Forelimb muscle (tissue), 1 donor: ENCODE results near the gene CTSH. TPM values are rescaled to one million over a fixed set of nuclear protein-coding genes. Genes with fewer than 3 reads are reported as not detected.

Experiments
- DNase-seq: peaks from one replicate; pipeline ENCODE4 v3.0.0-alpha.2; 2013; ENCODE audit warnings: low read depth
- polyA plus RNA-seq: library from polyadenylated mRNA; unstranded; fragments of 120-200 nt; gene quantifications from one replicate; pipeline ENCODE4 v1.2.1, GENCODE V29; 2013; ENCODE audit not compliant: insufficient read length

The CTSH gene
- polyA plus RNA-seq, 1 donor = 18.0 TPM

DNA sequence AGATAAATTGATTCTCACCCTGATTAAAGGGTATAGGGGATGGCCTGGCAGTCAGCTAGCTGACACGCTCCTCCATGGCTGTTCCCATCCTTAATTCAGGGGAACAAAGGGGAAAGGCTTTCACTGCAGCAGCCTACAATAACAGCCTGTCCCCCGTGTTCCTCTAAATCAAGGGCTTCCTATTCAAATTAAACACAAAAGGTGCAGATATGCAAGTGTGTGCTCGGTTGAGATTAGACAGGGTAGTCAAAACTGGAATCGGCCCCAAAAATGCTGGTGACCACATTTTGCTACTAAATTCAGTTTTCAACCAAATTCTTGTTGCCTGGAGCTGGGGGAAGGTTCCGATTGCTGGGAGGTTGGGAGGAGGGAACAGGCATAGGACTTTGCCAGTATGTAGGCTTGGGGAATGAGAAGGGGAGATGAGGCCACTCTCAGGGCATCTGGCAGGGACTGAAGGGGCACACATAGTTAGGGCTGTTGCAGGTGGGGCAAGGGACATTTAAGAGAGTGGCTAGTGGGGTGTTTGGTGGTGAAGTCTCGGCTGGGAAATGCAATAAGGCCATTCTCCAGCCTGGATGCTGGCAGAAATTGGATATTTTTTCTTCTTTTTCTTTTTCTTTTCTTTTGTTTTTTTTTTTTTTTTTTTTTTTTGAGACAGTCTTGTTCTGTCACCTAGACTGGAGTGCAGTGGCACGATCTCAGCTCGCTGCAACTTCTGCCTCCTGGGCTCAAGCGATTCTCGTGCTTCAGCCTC lies 32.9 kb upstream of the CTSH start:
- DNase-seq = no peak

DNA sequence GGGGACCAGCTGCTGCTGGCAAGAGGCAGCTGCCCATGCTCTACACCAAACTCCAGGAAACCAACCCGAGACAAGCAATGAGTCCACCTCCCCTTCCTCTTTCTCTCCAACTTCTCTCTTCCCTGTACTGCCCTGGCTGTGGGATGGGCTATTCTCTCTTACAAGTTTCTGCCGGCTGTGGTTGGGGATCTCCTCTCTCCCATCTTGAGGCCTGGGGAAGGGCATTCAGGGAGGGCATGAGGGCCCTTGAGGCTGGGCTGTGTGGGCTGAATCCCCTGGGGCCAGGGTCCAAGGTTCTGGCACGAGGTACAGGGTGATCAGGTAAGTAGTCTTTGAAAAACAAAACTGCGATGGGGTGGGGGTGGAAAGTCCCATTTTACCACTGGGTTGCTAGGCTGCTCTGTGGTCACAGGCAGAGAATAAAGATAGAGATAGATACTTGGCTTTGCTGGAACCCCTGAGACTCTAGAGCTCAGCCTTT lies 32.3 kb upstream of the CTSH start:
- no peak for DNase-seq

DNA sequence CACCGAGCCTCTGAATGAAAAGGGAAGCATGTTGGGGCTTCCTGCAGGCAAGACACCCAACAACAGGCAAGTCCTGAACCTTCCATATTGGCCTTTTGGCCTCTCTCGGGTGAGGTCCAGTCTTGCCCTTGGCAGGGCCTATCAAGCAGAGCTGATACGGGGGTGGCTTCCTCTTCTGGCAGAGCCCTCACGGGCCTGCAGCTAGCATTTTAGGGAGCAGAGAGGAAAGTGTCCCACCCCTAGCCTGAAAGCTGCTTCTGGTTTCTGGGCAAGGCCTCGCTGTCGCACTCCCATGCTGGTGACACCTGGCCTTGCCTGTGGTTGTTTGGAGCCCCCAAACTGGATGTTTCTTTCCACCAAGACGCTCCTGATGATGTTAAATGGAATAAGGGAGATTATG lies 31.8 kb upstream of the CTSH start:
- no peak for DNase-seq

DNA sequence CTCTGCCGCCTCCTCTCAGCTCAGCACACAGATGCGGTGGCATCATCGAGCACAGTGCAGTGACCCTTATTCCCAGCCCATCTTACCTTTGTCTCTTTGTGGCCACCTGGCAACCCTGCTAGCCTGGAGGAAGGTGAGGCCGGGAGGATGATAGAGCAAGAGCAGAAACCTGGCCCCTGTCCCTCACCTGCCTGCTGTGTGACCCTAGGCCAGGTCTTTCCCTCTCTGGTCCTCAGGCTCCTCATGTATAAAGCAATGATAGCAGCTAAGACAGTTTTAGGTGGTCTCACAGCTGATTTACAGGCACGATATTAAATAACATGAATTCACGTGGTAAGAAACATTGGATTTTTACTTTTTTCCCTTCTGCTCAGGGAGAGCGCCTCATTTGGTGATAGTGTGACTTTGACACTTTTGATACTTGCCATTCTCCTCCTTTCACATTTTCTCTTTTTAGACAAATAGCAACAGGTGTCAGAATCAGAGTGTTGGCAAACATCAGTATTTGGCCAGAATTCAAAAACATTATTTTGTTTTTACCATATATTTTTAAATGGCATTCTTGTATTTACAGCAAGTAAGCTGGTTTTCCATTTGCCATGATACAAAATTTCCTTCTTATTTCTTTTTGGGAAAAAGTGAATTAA lies 29.5 kb upstream of the CTSH start:
- DNase-seq = no peak

DNA sequence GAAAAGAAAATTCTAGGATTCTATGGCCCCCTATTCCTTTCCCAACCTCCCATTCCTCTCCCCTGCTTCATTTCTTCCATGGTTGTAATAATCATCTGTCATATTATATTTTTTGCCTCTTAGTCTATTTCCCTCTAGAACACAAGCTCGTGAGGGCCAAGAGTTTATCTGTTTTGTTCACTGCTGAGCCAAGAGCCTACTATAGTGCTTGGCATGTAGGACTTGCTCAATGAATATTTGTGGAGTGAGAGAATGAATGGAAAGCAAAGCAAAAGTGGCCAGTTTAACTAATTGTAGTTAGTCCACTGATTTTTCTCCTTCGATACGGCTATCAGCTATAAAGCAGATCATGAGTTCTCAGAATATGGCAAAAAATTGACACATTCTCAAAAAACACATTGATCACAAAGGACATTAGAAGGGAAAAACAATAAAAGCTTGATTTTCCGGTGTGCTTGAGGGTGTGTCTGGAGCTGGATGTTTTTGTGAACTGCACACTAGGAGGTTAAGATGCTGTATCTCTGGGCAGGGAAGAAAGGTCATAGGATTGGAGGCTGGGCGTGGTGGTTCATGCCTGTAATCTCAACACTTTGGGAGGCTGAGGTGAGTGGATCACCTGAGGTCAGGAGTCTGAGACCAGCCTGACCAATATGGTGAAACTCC lies 25.0 kb upstream of the CTSH start:
- DNase-seq = no peak

DNA sequence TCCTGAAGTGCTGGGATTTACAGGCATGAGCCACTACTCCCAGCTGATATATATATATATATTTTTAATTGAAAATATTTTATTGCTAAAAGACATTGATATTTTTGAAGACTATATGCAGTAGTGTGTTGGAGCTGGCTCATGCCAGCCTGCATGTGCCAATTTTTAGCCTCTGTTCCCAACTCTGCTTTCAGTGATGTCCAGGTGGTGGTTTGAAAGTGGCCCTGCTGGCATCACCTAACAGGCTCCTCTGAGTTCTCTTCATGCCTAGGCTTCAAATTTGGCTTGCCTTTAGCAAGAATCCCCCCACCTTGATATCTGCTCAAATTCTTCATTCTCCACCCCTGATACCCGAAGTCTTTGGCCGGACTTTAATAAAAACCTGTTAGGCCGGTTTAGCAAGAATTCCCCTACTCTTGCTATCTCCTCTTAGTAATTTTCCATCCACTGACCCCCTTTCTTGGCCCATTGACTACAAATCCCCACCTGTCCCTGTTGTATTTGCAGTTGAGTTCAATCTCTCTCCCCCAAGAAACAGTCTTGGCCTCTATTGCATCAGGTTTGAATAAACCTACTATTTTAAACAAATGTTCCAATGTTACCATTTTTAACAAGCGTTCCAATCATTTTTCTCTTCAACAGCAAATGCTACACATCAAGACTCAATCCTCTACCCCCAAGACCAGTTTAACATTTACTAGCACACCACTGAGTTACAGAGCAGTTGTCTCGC lies 23.9 kb upstream of the CTSH start:
- DNase-seq = no peak

DNA sequence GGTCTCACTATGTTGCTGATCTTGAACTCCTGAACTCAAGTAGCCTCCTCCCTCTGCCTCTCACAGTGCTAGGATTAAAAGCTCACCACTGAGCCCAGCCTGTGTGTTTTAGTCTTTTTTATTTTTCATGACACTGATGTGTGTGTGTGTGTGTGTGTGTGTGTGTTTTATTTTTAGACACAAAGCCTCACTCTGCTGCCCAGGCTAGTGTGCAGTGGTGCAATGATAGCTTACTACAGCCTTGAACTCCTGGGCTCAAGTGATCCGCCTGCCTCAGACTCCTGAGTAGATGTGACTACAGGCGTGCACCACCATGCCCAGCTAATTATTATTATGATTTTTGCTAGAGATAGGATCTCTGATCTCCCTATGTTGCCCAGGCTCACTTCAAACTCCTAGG lies 23.3 kb upstream of the CTSH start:
- DNase-seq = no peak

DNA sequence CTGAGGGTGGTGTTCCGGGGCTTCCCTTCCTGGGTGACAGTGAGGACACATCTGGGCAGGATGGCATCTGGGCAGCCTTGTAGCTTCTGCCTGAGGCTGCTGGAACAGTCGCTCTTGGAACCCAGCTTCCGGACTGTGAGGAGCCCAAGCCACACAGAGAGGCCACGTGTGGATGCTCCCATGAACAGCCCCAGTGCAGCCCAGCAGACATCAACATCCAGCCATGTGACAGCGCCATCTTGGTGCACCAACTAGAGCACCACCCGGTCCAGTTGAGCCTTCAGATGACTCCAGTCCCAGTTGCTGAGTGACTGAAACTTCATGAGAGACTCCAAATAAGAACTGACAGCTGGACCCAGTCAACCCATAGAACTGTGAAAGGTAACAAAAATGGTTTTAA lies 15.5 kb upstream of the CTSH start:
- no peak for DNase-seq

DNA sequence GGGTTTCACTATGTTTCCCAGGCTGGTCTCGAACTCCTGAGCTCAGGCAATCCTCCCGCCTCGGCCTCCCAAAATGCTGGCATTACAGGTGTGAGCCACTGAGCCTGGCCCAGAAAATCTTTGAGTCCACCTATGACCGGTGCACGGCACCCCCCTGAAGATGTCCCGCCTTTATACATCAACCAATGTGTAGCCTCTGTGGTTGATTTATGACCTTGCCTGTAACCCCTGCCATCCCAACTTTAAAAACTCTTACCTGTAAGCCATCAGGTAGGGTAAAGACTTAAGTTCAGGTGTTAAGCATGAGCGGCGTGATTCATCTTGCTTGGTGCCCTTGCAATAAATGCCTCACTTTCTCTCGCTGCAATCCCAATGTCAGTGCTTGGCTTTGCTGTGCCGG lies 14.5 kb upstream of the CTSH start:
- no peak for DNase-seq

DNA sequence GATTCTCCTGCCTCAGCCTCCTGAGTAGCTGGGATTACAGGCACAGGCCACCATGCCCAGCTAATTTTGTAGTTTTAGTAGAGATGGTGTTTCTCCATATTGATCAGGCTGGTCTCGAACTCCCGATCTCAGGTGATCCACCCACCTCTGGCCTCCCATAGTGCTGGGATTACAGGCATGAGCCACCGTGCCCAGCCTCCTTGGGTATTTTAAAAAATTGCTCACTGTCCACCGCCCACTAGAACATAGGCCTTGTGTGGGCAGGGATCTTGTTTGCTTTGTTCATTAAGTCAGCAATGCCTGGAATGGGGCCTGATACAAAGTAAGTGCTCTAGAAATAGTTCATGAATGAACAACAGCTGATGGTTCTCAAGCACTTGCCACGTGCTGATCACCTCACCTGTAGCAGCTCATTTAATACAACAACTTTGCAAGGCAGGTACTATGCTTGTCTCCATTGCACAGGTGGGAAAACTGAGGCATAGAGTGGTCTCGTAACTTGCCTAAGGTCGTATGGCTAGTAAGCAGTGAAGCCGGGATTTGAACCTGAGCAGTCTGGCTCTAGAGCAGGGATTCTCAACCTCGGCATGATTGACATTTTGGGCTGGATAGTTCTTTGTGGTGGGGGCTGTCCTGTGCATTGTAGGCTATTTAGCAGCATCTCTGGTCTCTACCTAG lies 12.7 kb upstream of the CTSH start:
- no peak for DNase-seq

DNA sequence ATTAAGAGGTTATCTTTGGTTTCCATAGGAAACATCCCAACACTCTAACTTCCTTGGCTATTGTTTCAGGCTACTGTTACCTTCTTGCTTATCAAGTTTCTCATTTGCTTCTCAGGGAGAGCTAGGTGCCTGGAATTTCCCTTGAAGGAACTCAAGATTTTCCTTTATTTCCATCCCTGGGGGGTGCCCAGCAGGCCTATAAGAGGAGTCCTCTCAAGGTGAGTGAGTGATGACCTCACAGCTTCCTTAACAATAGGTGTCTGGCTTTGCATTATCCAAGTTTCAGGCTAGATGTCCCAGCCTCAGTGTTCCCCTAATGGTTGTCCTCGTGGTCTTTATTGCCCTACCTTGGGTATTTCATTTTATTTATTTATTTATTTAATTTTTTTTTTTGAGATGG lies 12.1 kb upstream of the CTSH start:
- DNase-seq = no peak

DNA sequence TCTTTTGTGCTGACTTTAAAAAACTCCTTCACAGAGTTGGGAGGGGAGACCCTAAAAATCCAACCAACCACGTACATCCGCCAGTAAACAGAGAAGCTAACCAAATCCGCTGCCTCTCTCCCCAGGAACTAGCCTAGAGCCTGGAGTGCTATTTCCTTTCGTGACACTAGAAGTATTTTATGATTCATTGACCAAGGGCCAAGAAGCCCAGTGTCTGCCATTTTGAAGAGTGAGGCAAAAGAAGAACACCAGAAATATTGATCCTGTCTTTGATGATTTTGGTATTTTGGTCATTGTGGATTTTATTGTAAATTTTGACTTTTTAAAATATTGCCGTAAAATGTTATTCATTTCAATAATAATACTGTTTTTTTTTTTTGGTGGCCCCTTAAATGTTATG lies 10.5 kb upstream of the CTSH start:
- DNase-seq = no peak

DNA sequence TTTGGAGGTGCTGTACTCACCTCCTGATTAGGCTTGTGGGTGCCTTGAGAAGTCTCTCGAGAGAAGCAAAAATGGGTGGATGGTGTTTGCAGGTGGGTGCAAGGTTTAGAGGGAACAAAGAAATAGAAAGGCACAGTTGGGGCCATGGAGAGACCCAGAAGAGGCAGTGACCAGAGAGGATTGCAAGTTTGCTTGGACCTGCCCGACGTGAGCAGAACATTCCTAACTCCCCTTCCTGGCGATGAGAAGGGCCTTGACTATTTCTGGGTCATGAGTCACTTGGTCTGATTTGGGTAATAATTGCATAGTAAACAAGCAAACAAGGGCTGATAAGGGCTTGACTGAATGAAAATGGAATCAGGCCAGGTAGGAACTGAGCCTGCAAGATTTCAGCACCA lies 7.0 kb upstream of the CTSH start:
- no peak for DNase-seq

DNA sequence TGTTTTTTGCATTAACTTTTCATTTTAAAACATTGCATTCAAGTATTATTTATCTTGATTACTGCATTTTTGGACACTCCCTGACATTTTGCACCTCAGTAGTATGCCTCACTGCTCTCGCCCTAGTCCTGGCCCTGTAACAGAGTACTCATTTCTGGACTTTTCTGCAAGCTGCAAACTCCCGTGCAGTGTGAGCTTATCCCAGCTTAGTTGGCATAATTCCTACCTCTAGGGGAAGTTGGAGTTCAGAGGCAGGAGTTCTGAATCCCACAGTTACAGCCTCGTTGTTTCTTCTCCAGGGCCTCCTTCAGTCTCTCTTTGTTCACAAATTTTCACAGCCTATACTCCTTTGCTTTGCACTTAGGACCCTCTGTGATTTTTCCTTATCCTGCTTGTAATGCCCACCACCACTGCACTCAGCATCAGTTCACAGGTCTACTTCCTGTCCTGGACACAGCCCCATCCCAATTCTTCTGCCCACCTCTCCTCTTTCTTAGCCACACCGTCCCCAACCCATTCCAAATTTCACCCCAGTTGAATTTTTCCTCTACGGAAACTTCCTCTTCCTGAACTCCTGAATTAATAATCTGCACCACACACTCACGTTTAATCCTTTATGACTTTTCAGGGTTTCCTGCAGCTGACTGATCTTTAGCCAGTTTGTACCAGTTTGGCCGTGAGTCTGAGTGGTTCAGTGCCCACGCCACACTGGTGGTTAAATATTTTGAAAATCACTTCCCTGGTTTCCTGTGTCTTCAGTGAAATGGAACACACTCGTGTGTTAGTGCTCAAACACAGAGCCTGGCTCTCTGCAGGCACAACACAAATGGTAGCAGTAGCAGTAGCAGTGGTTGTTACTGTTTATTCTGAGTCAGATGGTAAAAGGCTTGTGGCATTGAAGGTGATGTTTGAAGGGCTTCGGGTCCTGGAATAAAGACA lies 6.3 kb upstream of the CTSH start:
- DNase-seq = no peak

DNA sequence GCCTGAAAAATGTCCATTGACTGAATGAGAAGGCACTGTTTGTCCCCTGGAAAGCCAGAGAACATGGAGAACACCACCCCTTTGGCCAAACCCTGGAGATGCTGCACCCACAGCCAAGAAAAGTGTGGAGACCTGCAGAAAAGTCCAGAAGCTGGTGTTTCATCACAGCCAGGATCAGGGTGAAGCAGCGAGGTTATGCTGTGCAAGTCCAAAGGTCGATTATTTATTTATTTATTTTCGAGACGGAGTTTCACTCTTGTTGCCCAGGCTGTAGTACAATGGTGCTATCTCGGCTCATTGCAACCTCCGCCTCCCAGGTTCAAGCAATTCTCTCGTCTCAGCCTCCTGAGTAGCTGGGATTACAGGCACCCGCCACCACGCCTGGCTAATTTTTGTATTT lies 5.5 kb upstream of the CTSH start:
- no peak for DNase-seq

DNA sequence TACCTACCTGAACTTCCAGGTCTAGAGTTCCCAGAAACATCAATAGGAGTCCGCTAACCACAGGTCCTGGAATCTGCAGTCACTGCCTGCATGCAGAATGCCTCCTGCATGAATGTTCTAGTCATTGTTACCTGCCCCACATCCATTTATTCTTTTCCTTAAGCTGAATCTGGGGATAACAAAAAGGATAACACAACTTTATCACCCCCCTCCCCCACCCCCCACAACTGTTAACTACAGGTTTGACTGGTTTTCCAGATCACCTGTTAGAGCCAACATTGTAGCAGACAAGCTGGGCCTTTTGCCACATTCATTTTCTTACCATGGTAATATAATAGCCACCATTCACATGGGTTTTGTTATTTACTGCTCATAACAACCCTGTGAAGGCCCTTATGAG lies 4.6 kb upstream of the CTSH start:
- no peak for DNase-seq

DNA sequence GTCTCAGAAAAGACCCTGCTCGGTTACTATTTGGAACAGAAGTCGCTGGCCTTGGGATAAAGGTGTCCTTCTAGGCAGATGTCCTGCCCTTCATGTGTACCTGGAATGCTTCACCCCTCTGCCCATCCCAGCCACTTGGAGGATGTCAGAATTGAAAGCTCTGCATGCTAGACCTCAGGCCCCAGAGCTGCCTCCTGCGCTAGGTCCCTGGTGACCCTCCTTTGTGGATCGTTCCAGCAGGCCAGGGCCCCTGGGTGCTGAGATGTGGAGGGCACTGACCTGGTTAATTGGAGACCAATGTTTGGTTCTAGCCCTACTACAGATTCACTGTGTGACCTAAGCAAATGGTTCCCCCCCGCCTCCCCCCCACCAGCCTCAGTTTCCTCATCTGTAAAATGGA lies 2.7 kb upstream of the CTSH start:
- DNase-seq = no peak

DNA sequence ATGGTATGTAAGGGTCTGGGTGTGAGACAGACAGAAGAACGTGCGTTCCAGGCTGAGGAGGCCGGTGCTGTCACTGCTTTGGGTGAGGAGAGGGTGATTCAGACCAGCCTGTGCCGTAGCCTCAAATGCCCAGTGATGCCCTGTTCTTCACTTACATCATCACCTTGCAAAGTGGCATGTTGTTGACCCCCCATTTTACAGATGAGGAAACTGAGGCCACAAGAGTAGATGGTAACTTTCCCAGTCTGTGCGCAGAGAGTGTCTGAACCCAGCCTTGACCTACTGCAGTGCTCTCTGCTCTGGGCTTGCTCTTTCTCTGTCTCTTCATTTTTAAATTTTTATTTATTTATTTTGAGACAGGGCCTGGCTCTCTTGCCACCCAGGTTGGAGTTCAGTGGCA lies 1.6 kb upstream of the CTSH start:
- DNase-seq = no peak

DNA sequence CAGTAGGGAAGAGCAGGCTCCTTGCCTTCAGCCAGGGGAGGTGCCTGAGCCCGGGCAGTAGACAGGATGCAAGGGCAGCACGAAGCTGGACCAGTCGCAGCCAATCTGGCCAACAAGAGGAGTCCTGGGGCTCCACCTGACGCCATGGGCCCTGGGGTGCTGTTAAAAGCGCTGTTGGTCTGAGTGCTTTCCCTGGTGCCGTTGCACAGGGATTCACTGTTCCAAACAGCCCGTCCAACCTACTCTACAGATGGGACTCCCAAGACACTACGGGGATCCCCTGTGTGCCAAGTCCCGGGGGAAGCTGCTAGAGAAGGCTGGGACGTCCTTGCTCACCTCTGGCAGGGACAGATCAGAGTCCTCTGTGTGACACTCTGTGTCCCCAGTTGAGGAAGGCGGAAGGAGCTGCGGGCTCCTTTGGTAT lies 632 bp downstream of the CTSH start:
- no peak for DNase-seq

DNA sequence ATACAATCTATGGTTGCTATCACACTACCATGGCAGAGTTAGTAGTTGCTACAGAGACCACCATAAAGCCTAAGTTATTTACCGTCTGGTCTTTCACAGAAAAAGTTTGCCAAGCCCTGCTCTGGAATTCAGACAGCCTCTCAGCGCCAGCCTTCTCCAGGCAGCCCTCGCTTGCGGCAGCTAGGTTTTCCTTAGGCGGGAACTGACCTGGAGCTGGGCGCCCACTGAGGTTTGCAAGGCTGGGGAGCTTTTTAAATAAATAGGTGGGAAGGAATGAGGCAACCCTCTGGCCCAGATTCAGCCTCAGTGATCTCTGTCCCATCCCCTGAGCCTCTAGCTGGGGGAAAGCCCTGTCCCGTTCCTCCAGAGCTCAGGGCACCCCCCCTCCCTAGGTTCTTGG lies 1.2 kb downstream of the CTSH start:
- DNase-seq = no peak

DNA sequence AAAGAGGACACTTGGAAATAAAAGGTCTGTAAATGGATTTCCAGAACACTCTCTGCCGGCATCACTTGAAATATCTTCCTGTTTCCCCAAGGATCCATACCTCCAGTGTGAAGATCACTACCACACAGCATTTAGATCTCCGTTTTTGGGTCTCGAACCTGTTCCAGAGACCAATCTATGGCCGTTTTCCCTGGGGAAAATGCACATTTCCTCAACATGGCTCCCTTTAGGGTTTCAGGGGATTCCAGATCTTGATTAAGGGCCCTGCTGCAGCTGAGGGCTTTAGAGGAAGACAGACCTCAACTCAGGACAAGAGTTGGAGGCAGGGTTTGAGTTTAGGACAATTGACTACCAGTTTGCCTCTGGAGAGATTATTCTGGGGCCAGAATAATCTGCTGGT lies 2.1 kb downstream of the CTSH start:
- DNase-seq = no peak
